Tibial nerve (tissue), 4 donors: ENCODE data around the gene BRINP2. TPM values are rescaled to one million over a fixed set of nuclear protein-coding genes. Genes with fewer than 3 reads are reported as not detected.

ENCODE experiments used
- DNase-seq, 2 donors: peaks; one replicate each; pipeline ENCODE4 v3.0.0-alpha.2; 2019; ENCODE audit warnings: low spot score in 2 of 2
- H3K27ac ChIP-seq, 4 donors: fragments of 200-600 bp; sonication (generic) in 3 of 4; one replicate each; pipeline ENCODE4 v1.5.1; 2017 to 2019; ENCODE audit warnings: mild to moderate bottlenecking in 1 of 4
- H3K27me3 ChIP-seq, 2 donors: fragments of 200-600 bp; sonication (generic) in 1 of 2; one replicate each; pipeline versions ENCODE4 v1.5.1 to v1.6.0; 2017 to 2019
- H3K36me3 ChIP-seq, 3 donors: fragments of 200-600 bp; sonication (generic); one replicate each; pipeline ENCODE4 v1.5.1; 2018 to 2019
- H3K4me1 ChIP-seq, 4 donors: fragments of 200-600 bp; sonication (generic) in 3 of 4; one replicate each; pipeline ENCODE4 v1.5.1; 2017 to 2019
- H3K4me3 ChIP-seq, 4 donors: fragments of 200-600 bp; sonication (generic) in 3 of 4; one replicate each; pipeline ENCODE4 v1.5.1; 2017 to 2019; ENCODE audit warnings: mild to moderate bottlenecking in 1 of 4, moderate library complexity in 1 of 4
- H3K9me3 ChIP-seq, 4 donors: fragments of 200-600 bp; sonication (generic) in 3 of 4; one replicate each; pipeline ENCODE4 v1.5.1; 2017 to 2019
- CTCF ChIP-seq, 5 experiments: fragments of 200-600 bp in 3 of 5; fragments of 450-650 bp in 2 of 5; sonication (generic) in 3 of 5; IDR thresholded peaks; one replicate each; pipeline ENCODE4 v1.5.1; 2016 to 2019; ENCODE audit warnings: antibody characterized with exemption in 5 of 5, mild to moderate bottlenecking in 3 of 5, moderate library complexity in 2 of 5
- EP300 ChIP-seq, 2 donors: sonication (generic); formaldehyde crosslinking; IDR thresholded peaks; one replicate each; pipeline ENCODE4 v1.6.1; 2017; ENCODE audit warnings: antibody characterized with exemption in 2 of 2, mild to moderate bottlenecking in 1 of 2
- POLR2A ChIP-seq, 2 donors: fragments of 450-650 bp; IDR thresholded peaks; one replicate each; pipeline ENCODE4 v1.6.1; 2017; ENCODE audit warnings: antibody characterized with exemption in 2 of 2, mild to moderate bottlenecking in 2 of 2, moderate library complexity in 2 of 2
- WGBS, 2 donors: methylation state at CpG; one replicate each; pipeline ENCODE4 v1.1.5; 2018; 5-methylcytosine and 5-hydroxymethylcytosine counted together
- total RNA-seq, 4 donors: library from RNA; depleted of rRNA; stranded (reverse); fragments of >200 nt; gene quantifications; one replicate each; pipeline ENCODE4 v1.1.0, GENCODE V29; 2016

The BRINP2 gene
- total RNA-seq, 4 donors from 2014 or later: not detected

GRCh38 chr1:177281901-177282300 lies 111.1 kb downstream of the BRINP2 start:
- no peak for TF ChIP-seq EP300 (IDR thresholded peaks at IDR 0.05)
- no peak for TF ChIP-seq POLR2A (IDR thresholded peaks at IDR 0.05)
- TF ChIP-seq CTCF (IDR thresholded peaks at IDR 0.05): no peak
- Histone ChIP-seq H3K9me3 (no peaks in the 10 kb centered on the region), H3K36me3 (no peaks in the 10 kb centered on the region), H3K4me3 (no peak overlapping the region), H3K4me1 (no peaks in the 10 kb centered on the region), H3K27me3 (no peaks in the 10 kb centered on the region), H3K27ac (no peak overlapping the region)
- 53 to 56% methylated on average over 5 of the region's 5 CpGs for WGBS, 2 donors
- no peak for DNase-seq

GRCh38 chr1:177282976-177283375 lies 112.2 kb downstream of the BRINP2 start:
- TF ChIP-seq POLR2A (IDR thresholded peaks at IDR 0.05) (no peak), CTCF (IDR thresholded peaks at IDR 0.05) (no peak), EP300 (IDR thresholded peaks at IDR 0.05) (no peak)
- Histone ChIP-seq H3K27ac (no peak overlapping the region), H3K36me3 (no peaks in the 10 kb centered on the region), H3K4me3 (no peak overlapping the region), H3K9me3 (no peaks in the 10 kb centered on the region), H3K27me3 (no peaks in the 10 kb centered on the region), H3K4me1 (no peaks in the 10 kb centered on the region)
- no peak for DNase-seq
- 88 to 92% methylated on average over 1 of the region's 1 CpG for WGBS, 2 donors

GRCh38 chr1:177283380-177283779 lies 112.6 kb downstream of the BRINP2 start:
- Histone ChIP-seq H3K36me3 (no peaks in the 10 kb centered on the region), H3K4me1 (no peaks in the 10 kb centered on the region), H3K9me3 (no peaks in the 10 kb centered on the region), H3K4me3 (no peak overlapping the region), H3K27ac (no peak overlapping the region), H3K27me3 (no peaks in the 10 kb centered on the region)
- no peak for TF ChIP-seq CTCF (IDR thresholded peaks at IDR 0.05)
- TF ChIP-seq POLR2A (IDR thresholded peaks at IDR 0.05): no peak
- TF ChIP-seq EP300 (IDR thresholded peaks at IDR 0.05): no peak
- 91 to 93% methylated on average over 2 of the region's 2 CpGs for WGBS, 2 donors
- DNase-seq: no peak

- TF ChIP-seq POLR2A (IDR thresholded peaks at IDR 0.05): no peak
- no peak for TF ChIP-seq CTCF (IDR thresholded peaks at IDR 0.05)
- no peak for TF ChIP-seq EP300 (IDR thresholded peaks at IDR 0.05)
- H3K36me3 ChIP-seq: no peaks in the 10 kb centered on the region
- WGBS, 2 donors: 71 to 86% methylated on average over 3 of the region's 3 CpGs
- no peak overlapping the region for H3K27ac ChIP-seq
- no peaks in the 10 kb centered on the region for H3K9me3 ChIP-seq
- no peaks in the 10 kb centered on the region for H3K4me1 ChIP-seq
- H3K4me3 ChIP-seq: no peak overlapping the region
- no peaks in the 10 kb centered on the region for H3K27me3 ChIP-seq
- no peak for DNase-seq
Observed at GRCh38 chr1:177286396-177286795, 115.6 kb downstream of the BRINP2 start.

- H3K27ac ChIP-seq: no peak overlapping the region
- no peak overlapping the region for H3K4me3 ChIP-seq
- no peaks in the 10 kb centered on the region for H3K36me3 ChIP-seq
- H3K4me1 ChIP-seq: no peaks in the 10 kb centered on the region
- no peaks in the 10 kb centered on the region for H3K27me3 ChIP-seq
- no peak for TF ChIP-seq CTCF (IDR thresholded peaks at IDR 0.05)
- TF ChIP-seq EP300 (IDR thresholded peaks at IDR 0.05): no peak
- no peak for TF ChIP-seq POLR2A (IDR thresholded peaks at IDR 0.05)
- H3K9me3 ChIP-seq: no peaks in the 10 kb centered on the region
- no peak for DNase-seq
Observed at GRCh38 chr1:177287270-177287669, 116.5 kb downstream of the BRINP2 start.
